Activated CD4-positive, alpha-beta T cell treated with anti-CD3 and anti-CD28 coated beads for 24 hours (primary cell): ENCODE results near the gene SURF4.
"Not testable (repeated sequence)": the region's sequence is repeated elsewhere in the genome, so short reads cannot be mapped to it uniquely, and the experiment has no call there.

Source experiments
- DNase-seq, 2 donors: peaks; one replicate each; pipeline ENCODE4 v3.0.0-alpha.2; 2020; ENCODE audit warnings: low read depth in 2 of 2

The SURF4 gene

GRCh38 chr9:133397370-133397769 is 21.5 kb upstream of the SURF4 start:
- no peak for DNase-seq

GRCh38 chr9:133396952-133397351 is 21.1 kb upstream of the SURF4 start:
- DNase-seq = no peak

- no peak for DNase-seq
These were observed 18.9 kb upstream of the SURF4 start for GRCh38 chr9:133394687-133395271.

GRCh38 chr9:133393399-133393798 is 17.5 kb upstream of the SURF4 start:
- DNase-seq = no peak

- not testable (repeated sequence) for DNase-seq
These were observed 16.4 kb upstream of the SURF4 start for GRCh38 chr9:133392308-133392707.

- DNase-seq = not testable (repeated sequence)
These were observed 15.6 kb upstream of the SURF4 start for GRCh38 chr9:133391449-133391848.

- DNase-seq = no peak
These were observed 14.9 kb upstream of the SURF4 start for GRCh38 chr9:133390713-133391112.

- DNase-seq = no peak
These were observed 13.7 kb upstream of the SURF4 start for GRCh38 chr9:133389562-133389961.

GRCh38 chr9:133389025-133389557 is 13.2 kb upstream of the SURF4 start:
- no peak for DNase-seq

GRCh38 chr9:133387680-133388079 is 11.8 kb upstream of the SURF4 start:
- no peak for DNase-seq

GRCh38 chr9:133386338-133386737 is 10.5 kb upstream of the SURF4 start:
- no peak for DNase-seq

- DNase-seq = no peak
These were observed 9.6 kb upstream of the SURF4 start for GRCh38 chr9:133385452-133385851.

GRCh38 chr9:133384736-133385321 is 9.0 kb upstream of the SURF4 start:
- no peak for DNase-seq

- no peak for DNase-seq
These were observed 7.6 kb upstream of the SURF4 start for GRCh38 chr9:133383438-133383837.

GRCh38 chr9:133382507-133383141 is 6.8 kb upstream of the SURF4 start:
- no peak for DNase-seq

- no peak for DNase-seq
These were observed 4.9 kb upstream of the SURF4 start for GRCh38 chr9:133380734-133381133.

GRCh38 chr9:133379153-133380086 is 3.6 kb upstream of the SURF4 start:
- DNase-seq = no peak

- DNase-seq = no peak
These were observed 2.6 kb upstream of the SURF4 start for GRCh38 chr9:133378408-133378962.

- DNase-seq = no peak
These were observed 1.9 kb upstream of the SURF4 start for GRCh38 chr9:133377721-133378216.

GRCh38 chr9:133377280-133377679 is 1.4 kb upstream of the SURF4 start:
- not testable (repeated sequence) for DNase-seq

- no peak for DNase-seq
These were observed 640 bp downstream of the SURF4 start for GRCh38 chr9:133375116-133375723.
